Liver (tissue), 3 donors: Measurements from ENCODE around the gene DPEP2.

Source experiments
- ATF3 ChIP-seq: IDR thresholded peaks from 2 replicates; pipeline ENCODE4 v1.6.1; 2016; ENCODE audit warnings: antibody characterized with exemption
- EGR1 ChIP-seq, 2 donors: IDR thresholded peaks; 2 replicates each; pipeline ENCODE4 v1.6.1; 2016 to 2018; ENCODE audit warnings: antibody characterized with exemption in 2 of 2, low read depth in 2 of 2
- JUND ChIP-seq, 2 donors: IDR thresholded peaks; 2 replicates each; pipeline ENCODE4 v1.6.1; 2016; ENCODE audit warnings: antibody characterized with exemption in 2 of 2
- REST ChIP-seq: IDR thresholded peaks from 2 replicates; pipeline ENCODE4 v1.6.1; 2016; ENCODE audit warnings: antibody characterized with exemption, mild to moderate bottlenecking
- SP1 ChIP-seq: IDR thresholded peaks from 2 replicates; pipeline ENCODE4 v1.6.1; 2018; ENCODE audit warnings: antibody characterized with exemption, mild to moderate bottlenecking
- TAF1 ChIP-seq: conservative IDR thresholded peaks from 2 replicates; pipeline ENCODE4 v1.6.1; 2016; ENCODE audit warnings: antibody characterized with exemption, mild to moderate bottlenecking
- YY1 ChIP-seq: IDR thresholded peaks from 2 replicates; pipeline ENCODE4 v1.6.1; 2016; ENCODE audit warnings: antibody characterized with exemption, mild to moderate bottlenecking
- TF ChIP-seq, protein P1 (sequence below): fragments of 150-350 bp; IDR thresholded peaks from 2 replicates; pipeline ENCODE4 v1.5.1; 2017; ENCODE audit warnings: improper control_type of control experiment, low read depth, low read length; ENCODE audit not compliant: missing input control
- TF ChIP-seq, protein P2 (sequence below): IDR thresholded peaks from 2 replicates; pipeline ENCODE4 v1.6.1; 2016; ENCODE audit warnings: antibody characterized with exemption
- donor health status: healthy.
- donor health status: healthy.

GRCh38 chr16:68009157-68009735 lies 10.0 kb upstream of the DPEP2 start:
- TF ChIP-seq, protein P1, sequence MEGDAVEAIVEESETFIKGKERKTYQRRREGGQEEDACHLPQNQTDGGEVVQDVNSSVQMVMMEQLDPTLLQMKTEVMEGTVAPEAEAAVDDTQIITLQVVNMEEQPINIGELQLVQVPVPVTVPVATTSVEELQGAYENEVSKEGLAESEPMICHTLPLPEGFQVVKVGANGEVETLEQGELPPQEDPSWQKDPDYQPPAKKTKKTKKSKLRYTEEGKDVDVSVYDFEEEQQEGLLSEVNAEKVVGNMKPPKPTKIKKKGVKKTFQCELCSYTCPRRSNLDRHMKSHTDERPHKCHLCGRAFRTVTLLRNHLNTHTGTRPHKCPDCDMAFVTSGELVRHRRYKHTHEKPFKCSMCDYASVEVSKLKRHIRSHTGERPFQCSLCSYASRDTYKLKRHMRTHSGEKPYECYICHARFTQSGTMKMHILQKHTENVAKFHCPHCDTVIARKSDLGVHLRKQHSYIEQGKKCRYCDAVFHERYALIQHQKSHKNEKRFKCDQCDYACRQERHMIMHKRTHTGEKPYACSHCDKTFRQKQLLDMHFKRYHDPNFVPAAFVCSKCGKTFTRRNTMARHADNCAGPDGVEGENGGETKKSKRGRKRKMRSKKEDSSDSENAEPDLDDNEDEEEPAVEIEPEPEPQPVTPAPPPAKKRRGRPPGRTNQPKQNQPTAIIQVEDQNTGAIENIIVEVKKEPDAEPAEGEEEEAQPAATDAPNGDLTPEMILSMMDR, result no peak
- TF ChIP-seq ATF3 (no peak), REST (no peak), TAF1 (no peak), YY1 (no peak), SP1 (no peak), EGR1 (IDR thresholded peaks at IDR 0.05; ENCODE audit: low read depth in 2 of 2) (no peak), JUND (IDR thresholded peaks at IDR 0.05) (no peak)
- TF ChIP-seq, protein P2, sequence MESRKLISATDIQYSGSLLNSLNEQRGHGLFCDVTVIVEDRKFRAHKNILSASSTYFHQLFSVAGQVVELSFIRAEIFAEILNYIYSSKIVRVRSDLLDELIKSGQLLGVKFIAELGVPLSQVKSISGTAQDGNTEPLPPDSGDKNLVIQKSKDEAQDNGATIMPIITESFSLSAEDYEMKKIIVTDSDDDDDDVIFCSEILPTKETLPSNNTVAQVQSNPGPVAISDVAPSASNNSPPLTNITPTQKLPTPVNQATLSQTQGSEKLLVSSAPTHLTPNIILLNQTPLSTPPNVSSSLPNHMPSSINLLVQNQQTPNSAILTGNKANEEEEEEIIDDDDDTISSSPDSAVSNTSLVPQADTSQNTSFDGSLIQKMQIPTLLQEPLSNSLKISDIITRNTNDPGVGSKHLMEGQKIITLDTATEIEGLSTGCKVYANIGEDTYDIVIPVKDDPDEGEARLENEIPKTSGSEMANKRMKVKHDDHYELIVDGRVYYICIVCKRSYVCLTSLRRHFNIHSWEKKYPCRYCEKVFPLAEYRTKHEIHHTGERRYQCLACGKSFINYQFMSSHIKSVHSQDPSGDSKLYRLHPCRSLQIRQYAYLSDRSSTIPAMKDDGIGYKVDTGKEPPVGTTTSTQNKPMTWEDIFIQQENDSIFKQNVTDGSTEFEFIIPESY, result no peak
